ENCODE data around the gene PLA2R1.

Gene PLA2R1

GRCh38 chr2:160108646-160109045 is 46.2 kb upstream of the PLA2R1 start:
- no peak for DNase-seq (ENCODE audit: low spot score)
- Histone ChIP-seq H3K4me2 (ENCODE audit: insufficient read depth, low read length, poor library complexity, severe bottlenecking) (no peak overlapping the region), H2BK15ac (ENCODE audit: low read length) (no peak overlapping the region), H2AFZ (ENCODE audit: low read length) (no peak overlapping the region), H2AK5ac (ENCODE audit: low read depth, low read length) (no peak overlapping the region), H2BK12ac (ENCODE audit: low read length) (no peak overlapping the region), H4K91ac (ENCODE audit: low read depth, low read length, poor library complexity) (no peak overlapping the region), H3K4ac (ENCODE audit: low read length) (no peak overlapping the region), H3K18ac (ENCODE audit: low read length) (no peak overlapping the region), H3K23ac (ENCODE audit: low read depth, low read length, poor library complexity) (no peak overlapping the region), H2BK5ac (ENCODE audit: low read length) (no peak overlapping the region), H3K4me1 (ENCODE audit: control insufficient read depth in 2 of 2, insufficient read depth in 1 of 2, low read depth in 1 of 2, low read length in 2 of 2) (no peaks in the 10 kb centered on the region), H3K79me1 (ENCODE audit: low read depth, low read length) (no peaks in the 10 kb centered on the region), H3K4me3 (ENCODE audit: low read length in 2 of 2) (no peak overlapping the region), H3K27ac (replicated peaks; ENCODE audit: low read length) (no peak overlapping the region), H2BK120ac (ENCODE audit: low read depth, low read length) (no peak overlapping the region), H3K14ac (ENCODE audit: low read length) (no peak overlapping the region), H4K8ac (ENCODE audit: low read depth, low read length) (no peak overlapping the region), H3K9ac (ENCODE audit: low read depth, low read length, poor library complexity) (no peak overlapping the region), H3K36me3 (replicated peaks in 1 of 2; ENCODE audit: control insufficient read depth in 2 of 2, insufficient read depth in 2 of 2, low read length in 2 of 2) (no peaks in the 10 kb centered on the region), H3K9me3 (replicated peaks in 1 of 2; ENCODE audit: control insufficient read depth in 2 of 2, insufficient read depth in 1 of 2, low read depth in 1 of 2, low read length in 2 of 2) (no peaks in the 10 kb centered on the region), H3K27me3 (ENCODE audit: control insufficient read depth in 3 of 3, insufficient read depth in 3 of 3, low read depth in 1 of 3, low read length in 3 of 3) (no peaks in the 10 kb centered on the region)
- WGBS, 2 donors (ENCODE audit: extremely low coverage in 2 of 2, insufficient read length in 2 of 2, insufficient replicate concordance in 1 of 2), result no CpG with 5 or more reads among the region's 2 CpGs

GRCh38 chr2:160105366-160105765 is 43.0 kb upstream of the PLA2R1 start:
- H4K8ac ChIP-seq (ENCODE audit: low read depth, low read length), result no peak overlapping the region
- no peak overlapping the region for H2BK120ac ChIP-seq (ENCODE audit: low read depth, low read length)
- no peak overlapping the region for H2BK15ac ChIP-seq (ENCODE audit: low read length)
- no peaks in the 10 kb centered on the region for H3K79me1 ChIP-seq (ENCODE audit: low read depth, low read length)
- H3K27me3 ChIP-seq (ENCODE audit: control insufficient read depth in 3 of 3, insufficient read depth in 3 of 3, low read depth in 1 of 3, low read length in 3 of 3), result peaks cover 0 to under 1% (median 0%) of the 10 kb centered on the region in 3 experiments
- H3K4me3 ChIP-seq (ENCODE audit: low read length in 2 of 2), result no peak overlapping the region
- no peak overlapping the region for H4K91ac ChIP-seq (ENCODE audit: low read depth, low read length, poor library complexity)
- H2BK5ac ChIP-seq (ENCODE audit: low read length), result no peak overlapping the region
- H3K27ac ChIP-seq (replicated peaks; ENCODE audit: low read length), result no peak overlapping the region
- H3K14ac ChIP-seq (ENCODE audit: low read length), result no peak overlapping the region
- H3K9ac ChIP-seq (ENCODE audit: low read depth, low read length, poor library complexity), result no peak overlapping the region
- WGBS, 2 donors (ENCODE audit: extremely low coverage in 2 of 2, insufficient read length in 2 of 2, insufficient replicate concordance in 1 of 2), result no CpG with 5 or more reads among the region's 1 CpG
- no peak overlapping the region for H2AK5ac ChIP-seq (ENCODE audit: low read depth, low read length)
- H3K4me1 ChIP-seq (ENCODE audit: control insufficient read depth in 2 of 2, insufficient read depth in 1 of 2, low read depth in 1 of 2, low read length in 2 of 2), result no peaks in the 10 kb centered on the region
- DNase-seq (ENCODE audit: low spot score), result no peak
- no peaks in the 10 kb centered on the region for H3K9me3 ChIP-seq (replicated peaks in 1 of 2; ENCODE audit: control insufficient read depth in 2 of 2, insufficient read depth in 1 of 2, low read depth in 1 of 2, low read length in 2 of 2)
- H3K4me2 ChIP-seq (ENCODE audit: insufficient read depth, low read length, poor library complexity, severe bottlenecking), result no peak overlapping the region
- no peaks in the 10 kb centered on the region for H3K36me3 ChIP-seq (replicated peaks in 1 of 2; ENCODE audit: control insufficient read depth in 2 of 2, insufficient read depth in 2 of 2, low read length in 2 of 2)
- H3K4ac ChIP-seq (ENCODE audit: low read length), result no peak overlapping the region
- no peak overlapping the region for H2AFZ ChIP-seq (ENCODE audit: low read length)
- no peak overlapping the region for H3K23ac ChIP-seq (ENCODE audit: low read depth, low read length, poor library complexity)
- no peak overlapping the region for H3K18ac ChIP-seq (ENCODE audit: low read length)
- no peak overlapping the region for H2BK12ac ChIP-seq (ENCODE audit: low read length)

- Histone ChIP-seq H3K9ac (ENCODE audit: low read depth, low read length, poor library complexity) (no peak overlapping the region), H3K18ac (ENCODE audit: low read length) (no peak overlapping the region), H3K14ac (ENCODE audit: low read length) (no peak overlapping the region), H3K4ac (ENCODE audit: low read length) (no peak overlapping the region), H2BK5ac (ENCODE audit: low read length) (no peak overlapping the region), H2AK5ac (ENCODE audit: low read depth, low read length) (no peak overlapping the region), H2BK15ac (ENCODE audit: low read length) (no peak overlapping the region), H2BK120ac (ENCODE audit: low read depth, low read length) (no peak overlapping the region), H4K91ac (ENCODE audit: low read depth, low read length, poor library complexity) (no peak overlapping the region), H3K4me2 (ENCODE audit: insufficient read depth, low read length, poor library complexity, severe bottlenecking) (no peak overlapping the region), H3K4me3 (ENCODE audit: low read length in 2 of 2) (no peak overlapping the region), H2AFZ (ENCODE audit: low read length) (no peak overlapping the region), H3K36me3 (replicated peaks in 1 of 2; ENCODE audit: control insufficient read depth in 2 of 2, insufficient read depth in 2 of 2, low read length in 2 of 2) (no peaks in the 10 kb centered on the region), H4K8ac (ENCODE audit: low read depth, low read length) (no peak overlapping the region), H3K27me3 (ENCODE audit: control insufficient read depth in 3 of 3, insufficient read depth in 3 of 3, low read depth in 1 of 3, low read length in 3 of 3) (peaks cover 0 to 5% (median 0%) of the 10 kb centered on the region in 3 experiments), H3K9me3 (replicated peaks in 1 of 2; ENCODE audit: control insufficient read depth in 2 of 2, insufficient read depth in 1 of 2, low read depth in 1 of 2, low read length in 2 of 2) (no peaks in the 10 kb centered on the region), H3K4me1 (ENCODE audit: control insufficient read depth in 2 of 2, insufficient read depth in 1 of 2, low read depth in 1 of 2, low read length in 2 of 2) (no peaks in the 10 kb centered on the region), H3K27ac (replicated peaks; ENCODE audit: low read length) (no peak overlapping the region), H2BK12ac (ENCODE audit: low read length) (no peak overlapping the region), H3K79me1 (ENCODE audit: low read depth, low read length) (no peaks in the 10 kb centered on the region), H3K23ac (ENCODE audit: low read depth, low read length, poor library complexity) (no peak overlapping the region)
- DNase-seq (ENCODE audit: low spot score), result no peak
- WGBS, 2 donors (ENCODE audit: extremely low coverage in 2 of 2, insufficient read length in 2 of 2, insufficient replicate concordance in 1 of 2), result no CpG with 5 or more reads among the region's 2 CpGs
Measured at GRCh38 chr2:160104115-160104514, 41.7 kb upstream of the PLA2R1 start.

GRCh38 chr2:160097326-160097725 is 34.9 kb upstream of the PLA2R1 start:
- Histone ChIP-seq H3K14ac (ENCODE audit: low read length) (no peak overlapping the region), H3K4ac (ENCODE audit: low read length) (no peak overlapping the region), H4K8ac (ENCODE audit: low read depth, low read length) (no peak overlapping the region), H2AK5ac (ENCODE audit: low read depth, low read length) (no peak overlapping the region), H3K4me1 (ENCODE audit: control insufficient read depth in 2 of 2, insufficient read depth in 1 of 2, low read depth in 1 of 2, low read length in 2 of 2) (no peaks in the 10 kb centered on the region), H2BK120ac (ENCODE audit: low read depth, low read length) (no peak overlapping the region), H2BK15ac (ENCODE audit: low read length) (no peak overlapping the region), H3K4me2 (ENCODE audit: insufficient read depth, low read length, poor library complexity, severe bottlenecking) (no peak overlapping the region), H3K27me3 (ENCODE audit: control insufficient read depth in 3 of 3, insufficient read depth in 3 of 3, low read depth in 1 of 3, low read length in 3 of 3) (peaks cover 0 to 5% (median 0%) of the 10 kb centered on the region in 3 experiments), H2BK12ac (ENCODE audit: low read length) (no peak overlapping the region), H3K27ac (replicated peaks; ENCODE audit: low read length) (no peak overlapping the region), H2AFZ (ENCODE audit: low read length) (no peak overlapping the region), H3K18ac (ENCODE audit: low read length) (no peak overlapping the region), H2BK5ac (ENCODE audit: low read length) (no peak overlapping the region), H4K91ac (ENCODE audit: low read depth, low read length, poor library complexity) (no peak overlapping the region), H3K23ac (ENCODE audit: low read depth, low read length, poor library complexity) (no peak overlapping the region), H3K36me3 (replicated peaks in 1 of 2; ENCODE audit: control insufficient read depth in 2 of 2, insufficient read depth in 2 of 2, low read length in 2 of 2) (no peaks in the 10 kb centered on the region), H3K9ac (ENCODE audit: low read depth, low read length, poor library complexity) (no peak overlapping the region), H3K4me3 (ENCODE audit: low read length in 2 of 2) (no peak overlapping the region), H3K9me3 (replicated peaks in 1 of 2; ENCODE audit: control insufficient read depth in 2 of 2, insufficient read depth in 1 of 2, low read depth in 1 of 2, low read length in 2 of 2) (peaks cover 0 to 1% of the 10 kb centered on the region in 2 donors), H3K79me1 (ENCODE audit: low read depth, low read length) (no peaks in the 10 kb centered on the region)
- no peak for DNase-seq (ENCODE audit: low spot score)
- WGBS, 2 donors (ENCODE audit: extremely low coverage in 2 of 2, insufficient read length in 2 of 2, insufficient replicate concordance in 1 of 2), result no CpG with 5 or more reads among the region's 1 CpG

All from neuronal stem cell (in vitro differentiated cells).